Measurements from ENCODE around the gene TGFBR1. TPM values are rescaled to one million over a fixed set of nuclear protein-coding genes. Genes with fewer than 3 reads are reported as not detected.

TGFBR1 gene
- total RNA-seq, 1 experiment from 2014 or later = 9.5 TPM

- TF ChIP-seq, protein P1, sequence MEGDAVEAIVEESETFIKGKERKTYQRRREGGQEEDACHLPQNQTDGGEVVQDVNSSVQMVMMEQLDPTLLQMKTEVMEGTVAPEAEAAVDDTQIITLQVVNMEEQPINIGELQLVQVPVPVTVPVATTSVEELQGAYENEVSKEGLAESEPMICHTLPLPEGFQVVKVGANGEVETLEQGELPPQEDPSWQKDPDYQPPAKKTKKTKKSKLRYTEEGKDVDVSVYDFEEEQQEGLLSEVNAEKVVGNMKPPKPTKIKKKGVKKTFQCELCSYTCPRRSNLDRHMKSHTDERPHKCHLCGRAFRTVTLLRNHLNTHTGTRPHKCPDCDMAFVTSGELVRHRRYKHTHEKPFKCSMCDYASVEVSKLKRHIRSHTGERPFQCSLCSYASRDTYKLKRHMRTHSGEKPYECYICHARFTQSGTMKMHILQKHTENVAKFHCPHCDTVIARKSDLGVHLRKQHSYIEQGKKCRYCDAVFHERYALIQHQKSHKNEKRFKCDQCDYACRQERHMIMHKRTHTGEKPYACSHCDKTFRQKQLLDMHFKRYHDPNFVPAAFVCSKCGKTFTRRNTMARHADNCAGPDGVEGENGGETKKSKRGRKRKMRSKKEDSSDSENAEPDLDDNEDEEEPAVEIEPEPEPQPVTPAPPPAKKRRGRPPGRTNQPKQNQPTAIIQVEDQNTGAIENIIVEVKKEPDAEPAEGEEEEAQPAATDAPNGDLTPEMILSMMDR (conservative IDR thresholded peaks at IDR 0.05; ENCODE audit: low read depth, low read length) = no peak
- TF ChIP-seq EZH2 (IDR thresholded peaks at IDR 0.05; ENCODE audit: low read length, unreplicated experiment) (no peak), EZH2phosphoT487 (IDR thresholded peaks at IDR 0.05; ENCODE audit: borderline replicate concordance, low read length) (no peak)
- Histone ChIP-seq H2AFZ (ENCODE audit: low read length) (no peak overlapping the region), H3K27ac (ENCODE audit: low read length) (no peak overlapping the region), H3K4me3 (ENCODE audit: low read length) (no peak overlapping the region), H3K79me2 (ENCODE audit: low read length) (no peaks in the 10 kb centered on the region), H4K20me1 (ENCODE audit: low read length) (no peaks in the 10 kb centered on the region), H3K4me2 (ENCODE audit: low read length) (no peak overlapping the region), H3K4me1 (ENCODE audit: insufficient read depth, low read length) (peaks cover 39% of the 10 kb centered on the region), H3K9ac (ENCODE audit: low read length) (no peak overlapping the region), H3K36me3 (ENCODE audit: low read depth, low read length) (no peaks in the 10 kb centered on the region), H3K9me2 (replicated peaks; ENCODE audit: low read length) (no peaks in the 10 kb centered on the region), H3F3A (ENCODE audit: low read length, unreplicated experiment) (no peaks in the 10 kb centered on the region), H3K9me3 (ENCODE audit: low read length) (no peaks in the 10 kb centered on the region), H3K27me3 (ENCODE audit: low read length) (no peaks in the 10 kb centered on the region)
- POLR2A ChIA-PET (ENCODE audit: unreplicated experiment) = no interaction called here
- BruUV-seq (replicated peaks) = no TSS peak
- CTCF ChIA-PET = no interaction called here
- intact Hi-C loops (cut with micrococcal nuclease) = no loop called here
- ATAC-seq = no peak
- no peak for DNase-seq
These were observed 44.3 kb upstream of the TGFBR1 start for GRCh38 chr9:99060621-99061020.

DNA sequence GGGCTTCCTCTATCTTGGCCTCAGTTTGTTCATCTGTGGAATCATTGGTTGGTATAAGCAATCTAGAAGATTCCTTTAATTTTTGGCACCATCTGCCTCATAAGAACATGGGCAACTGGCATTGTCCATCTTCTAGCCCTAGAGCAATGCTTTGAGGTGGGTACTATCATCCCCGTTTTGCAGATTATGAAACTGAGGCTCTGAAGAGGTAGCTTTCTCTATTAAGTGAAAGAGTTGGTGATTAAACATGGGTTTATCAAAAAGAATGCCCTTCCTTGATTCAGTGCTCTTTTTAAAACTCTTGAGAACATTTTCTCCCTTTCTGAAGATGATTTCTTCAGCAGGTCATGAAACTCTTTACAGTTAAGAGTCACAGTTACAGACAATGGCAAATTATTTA is 42.4 kb upstream of the TGFBR1 start:
- no peaks in the 10 kb centered on the region for H3K79me2 ChIP-seq (ENCODE audit: low read length)
- no peaks in the 10 kb centered on the region for H3F3A ChIP-seq (ENCODE audit: low read length, unreplicated experiment)
- no peaks in the 10 kb centered on the region for H3K27me3 ChIP-seq (ENCODE audit: low read length)
- H3K36me3 ChIP-seq (ENCODE audit: low read depth, low read length) = no peaks in the 10 kb centered on the region
- no peak for TF ChIP-seq EZH2phosphoT487 (IDR thresholded peaks at IDR 0.05; ENCODE audit: borderline replicate concordance, low read length)
- TF ChIP-seq EZH2 (IDR thresholded peaks at IDR 0.05; ENCODE audit: low read length, unreplicated experiment) = no peak
- TF ChIP-seq, protein P1 (conservative IDR thresholded peaks at IDR 0.05; ENCODE audit: low read depth, low read length) = no peak
- ChIA-PET POLR2A (ENCODE audit: unreplicated experiment) (no interaction called here), CTCF (no interaction called here)
- BruUV-seq (replicated peaks) = no TSS peak
- no peaks in the 10 kb centered on the region for H3K9me2 ChIP-seq (replicated peaks; ENCODE audit: low read length)
- H3K9me3 ChIP-seq (ENCODE audit: low read length) = no peaks in the 10 kb centered on the region
- H3K9ac ChIP-seq (ENCODE audit: low read length) = no peak overlapping the region
- H3K4me2 ChIP-seq (ENCODE audit: low read length) = no peak overlapping the region
- no peaks in the 10 kb centered on the region for H4K20me1 ChIP-seq (ENCODE audit: low read length)
- ATAC-seq = no peak
- intact Hi-C loops (cut with micrococcal nuclease) = no loop called here
- H3K4me3 ChIP-seq (ENCODE audit: low read length) = no peak overlapping the region
- H2AFZ ChIP-seq (ENCODE audit: low read length) = no peak overlapping the region
- no peak overlapping the region for H3K27ac ChIP-seq (ENCODE audit: low read length)
- H3K4me1 ChIP-seq (ENCODE audit: insufficient read depth, low read length) = peaks cover 20% of the 10 kb centered on the region
- no peak for DNase-seq

GRCh38 chr9:99063522-99063921 is 41.4 kb upstream of the TGFBR1 start:
- POLR2A ChIA-PET (ENCODE audit: unreplicated experiment) = no interaction called here
- H3K9me2 ChIP-seq (replicated peaks; ENCODE audit: low read length) = no peaks in the 10 kb centered on the region
- H3K4me1 ChIP-seq (ENCODE audit: insufficient read depth, low read length) = peaks cover 10% of the 10 kb centered on the region
- H3K9ac ChIP-seq (ENCODE audit: low read length) = no peak overlapping the region
- H3K4me3 ChIP-seq (ENCODE audit: low read length) = no peak overlapping the region
- DNase-seq (no peak), ATAC-seq (no peak)
- H4K20me1 ChIP-seq (ENCODE audit: low read length) = no peaks in the 10 kb centered on the region
- no peak overlapping the region for H3K4me2 ChIP-seq (ENCODE audit: low read length)
- intact Hi-C loops (cut with micrococcal nuclease) = no loop called here
- no TSS peak for BruUV-seq (replicated peaks)
- no peaks in the 10 kb centered on the region for H3K9me3 ChIP-seq (ENCODE audit: low read length)
- no peak for TF ChIP-seq EZH2phosphoT487 (IDR thresholded peaks at IDR 0.05; ENCODE audit: borderline replicate concordance, low read length)
- TF ChIP-seq, protein P1 (conservative IDR thresholded peaks at IDR 0.05; ENCODE audit: low read depth, low read length) = no peak
- TF ChIP-seq EZH2 (IDR thresholded peaks at IDR 0.05; ENCODE audit: low read length, unreplicated experiment) = no peak
- CTCF ChIA-PET = no interaction called here
- no peak overlapping the region for H2AFZ ChIP-seq (ENCODE audit: low read length)
- no peak overlapping the region for H3K27ac ChIP-seq (ENCODE audit: low read length)
- H3F3A ChIP-seq (ENCODE audit: low read length, unreplicated experiment) = no peaks in the 10 kb centered on the region
- H3K36me3 ChIP-seq (ENCODE audit: low read depth, low read length) = no peaks in the 10 kb centered on the region
- no peaks in the 10 kb centered on the region for H3K79me2 ChIP-seq (ENCODE audit: low read length)
- H3K27me3 ChIP-seq (ENCODE audit: low read length) = no peaks in the 10 kb centered on the region
